Stomach (tissue), 4 donors: ENCODE results near the gene SH3YL1.
"Not testable (repeated sequence)": the region's sequence is repeated elsewhere in the genome, so short reads cannot be mapped to it uniquely, and the experiment has no call there.

Experiments
- CTCF ChIP-seq, 7 experiments: fragments of 450-650 bp in 4 of 7; fragments of 200-600 bp in 3 of 7; sonication (generic) in 3 of 7; IDR thresholded peaks; one replicate each; pipeline ENCODE4 v1.5.1; 2016 to 2019; ENCODE audit warnings: antibody characterized with exemption in 7 of 7, control low read depth in 2 of 7, mild to moderate bottlenecking in 1 of 7
- EP300 ChIP-seq: sonication (generic); formaldehyde crosslinking; IDR thresholded peaks from one replicate; pipeline ENCODE4 v1.6.1; 2017; ENCODE audit warnings: antibody characterized with exemption
- POLR2A ChIP-seq, 4 donors: fragments of 450-650 bp; IDR thresholded peaks; one replicate each; pipeline ENCODE4 v1.6.1; 2016; ENCODE audit warnings: antibody characterized with exemption in 4 of 4, control low read depth in 2 of 4, mild to moderate bottlenecking in 1 of 4, moderate library complexity in 1 of 4
- POLR2AphosphoS5 ChIP-seq, 3 donors: sonication (generic); formaldehyde crosslinking; IDR thresholded peaks; one replicate each; pipeline ENCODE4 v1.6.1; 2016; ENCODE audit warnings: antibody characterized with exemption in 3 of 3

GRCh38 chr2:172120-172519 lies 91.7 kb downstream of the SH3YL1 start:
- peak in 5 of 7 experiments; percentile 16 to 49 (median 44) for TF ChIP-seq CTCF (IDR thresholded peaks at IDR 0.05)
- not testable (repeated sequence) for TF ChIP-seq POLR2AphosphoS5 (IDR thresholded peaks at IDR 0.05); POLR2A (IDR thresholded peaks at IDR 0.05); EP300
